MCF 10A (cell line): Measurements from ENCODE around the gene PDHB. TPM values are rescaled to one million over a fixed set of nuclear protein-coding genes. Genes with fewer than 3 reads are reported as not detected.
A peak's percentile ranks its signal among the peaks of the same experiment; 100 is the strongest.

Source experiments
- BruUV-seq: library from RNA; stranded (reverse); fragments of 400-500 nt; replicated peaks from 2 replicates; lab custom pipeline; 2021; lab: Mats Ljungman, UMichigan
- CTCF ChIA-PET: fragments of 300-600 bp; sonication (Branson Sonifier 250); formaldehyde crosslinking; extraction: SDS; loops from one replicate; lab custom pipeline; 2021; ENCODE audit warnings: antibody characterized with exemption, inconsistent platforms; lab: Yijun Ruan, JAX
- POLR2A ChIA-PET: fragments of 300-600, 350-650 bp; sonication (Branson Sonifier 250); formaldehyde crosslinking; extraction: SDS; loops from one replicate; lab custom pipeline; 2020; ENCODE audit warnings: antibody characterized with exemption, inconsistent platforms; lab: Yijun Ruan, JAX
- DNase-seq: peaks from one replicate; pipeline ENCODE4 v3.0.0-alpha.2; 2018; ENCODE audit not compliant: unreplicated experiment
- H3K27ac Mint-ChIP-seq: one replicate; pipeline ENCODE4 v1.8.0; 2022; ENCODE audit warnings: mild to moderate bottlenecking, low read depth, mixed read lengths; ENCODE audit not compliant: unreplicated experiment
- H3K27me3 Mint-ChIP-seq: one replicate; pipeline ENCODE4 v1.8.0; 2022; ENCODE audit warnings: mixed read lengths; ENCODE audit not compliant: insufficient read depth, unreplicated experiment
- H3K36me3 Mint-ChIP-seq: one replicate; pipeline ENCODE4 v1.8.0; 2022; ENCODE audit warnings: mild to moderate bottlenecking, moderate library complexity, mixed read lengths; ENCODE audit not compliant: insufficient read depth, unreplicated experiment
- H3K4me1 Mint-ChIP-seq: one replicate; pipeline ENCODE4 v1.8.0; 2022; ENCODE audit warnings: mixed read lengths; ENCODE audit not compliant: insufficient read depth, unreplicated experiment
- H3K4me3 Mint-ChIP-seq: one replicate; pipeline ENCODE4 v1.8.0; 2022; ENCODE audit warnings: mild to moderate bottlenecking, moderate library complexity, mixed read lengths; ENCODE audit not compliant: unreplicated experiment
- H3K9me3 Mint-ChIP-seq: one replicate; pipeline ENCODE4 v1.8.0; 2022; ENCODE audit warnings: mixed read lengths; ENCODE audit not compliant: unreplicated experiment
- intact Hi-C: fragments of 100-400 bp; cut with micrococcal nuclease; formaldehyde crosslinking; loops from 2 replicates; pipeline ENCODE4 v1.14.1; 2022
- total RNA-seq: library from RNA; stranded (reverse); gene quantifications from 2 replicates; pipeline ENCODE4 v1.2.3, GENCODE V29; 2022
- TF ChIP-seq, protein P1 (sequence below): fragments of 200-600 bp; IDR thresholded peaks from one replicate; pipeline ENCODE4 v1.8.0; 2022; ENCODE audit warnings: antibody characterized with exemption, mild to moderate bottlenecking; ENCODE audit not compliant: unreplicated experiment

Gene PDHB
- total RNA-seq, 1 experiment from 2014 or later = 62.2 TPM

DNA sequence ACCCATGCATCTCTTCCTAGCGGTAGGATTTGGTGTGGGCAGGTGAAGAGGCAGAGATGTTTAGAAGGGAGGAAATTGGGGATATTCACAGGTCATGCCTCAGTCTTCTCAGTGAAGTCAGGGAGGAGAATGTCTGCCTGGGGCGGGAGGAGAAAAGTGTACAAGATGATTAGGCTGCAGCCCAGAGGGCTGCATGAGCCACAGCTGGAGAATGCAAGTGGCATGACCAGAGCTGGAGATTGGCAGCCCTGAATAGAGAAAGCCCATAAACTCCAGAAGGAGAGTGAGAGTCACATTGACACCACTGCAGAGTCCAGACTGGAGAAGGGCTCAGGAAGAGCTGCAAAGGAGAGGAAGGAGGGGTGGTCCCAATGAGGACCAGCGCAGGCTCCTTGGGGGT, 22.6 kb downstream of the PDHB start:
- TF ChIP-seq, protein P1, sequence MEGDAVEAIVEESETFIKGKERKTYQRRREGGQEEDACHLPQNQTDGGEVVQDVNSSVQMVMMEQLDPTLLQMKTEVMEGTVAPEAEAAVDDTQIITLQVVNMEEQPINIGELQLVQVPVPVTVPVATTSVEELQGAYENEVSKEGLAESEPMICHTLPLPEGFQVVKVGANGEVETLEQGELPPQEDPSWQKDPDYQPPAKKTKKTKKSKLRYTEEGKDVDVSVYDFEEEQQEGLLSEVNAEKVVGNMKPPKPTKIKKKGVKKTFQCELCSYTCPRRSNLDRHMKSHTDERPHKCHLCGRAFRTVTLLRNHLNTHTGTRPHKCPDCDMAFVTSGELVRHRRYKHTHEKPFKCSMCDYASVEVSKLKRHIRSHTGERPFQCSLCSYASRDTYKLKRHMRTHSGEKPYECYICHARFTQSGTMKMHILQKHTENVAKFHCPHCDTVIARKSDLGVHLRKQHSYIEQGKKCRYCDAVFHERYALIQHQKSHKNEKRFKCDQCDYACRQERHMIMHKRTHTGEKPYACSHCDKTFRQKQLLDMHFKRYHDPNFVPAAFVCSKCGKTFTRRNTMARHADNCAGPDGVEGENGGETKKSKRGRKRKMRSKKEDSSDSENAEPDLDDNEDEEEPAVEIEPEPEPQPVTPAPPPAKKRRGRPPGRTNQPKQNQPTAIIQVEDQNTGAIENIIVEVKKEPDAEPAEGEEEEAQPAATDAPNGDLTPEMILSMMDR = no peak
- H3K4me3 Mint-ChIP-seq = no peak overlapping the region
- H3K27ac Mint-ChIP-seq = no peak overlapping the region
- H3K27me3 Mint-ChIP-seq = no peaks in the 10 kb centered on the region
- DNase-seq = no peak
- intact Hi-C loops = loop anchor here (5.0 kb wide), 1 partner anchor 224 kb away; no protein-coding TSS in a partner anchor
- CTCF ChIA-PET = interaction anchor here (0.6 to 3.9 kb wide), 9 partner anchors 9 to 234 kb away, joined by 3 to 30 read pairs (median 3); partner anchors contain the start of gene HTD2
- H3K9me3 Mint-ChIP-seq = no peaks in the 10 kb centered on the region
- BruUV-seq = no TSS peak
- H3K36me3 Mint-ChIP-seq = peaks cover 72% of the 10 kb centered on the region
- peaks cover 5% of the 10 kb centered on the region for H3K4me1 Mint-ChIP-seq
- POLR2A ChIA-PET = interaction anchor here (1.0 to 2.7 kb wide), 2 partner anchors 79 to 104 kb away, joined by 7 to 8 read pairs; partner anchors contain the start of genes HTD2 and RPP14

DNA sequence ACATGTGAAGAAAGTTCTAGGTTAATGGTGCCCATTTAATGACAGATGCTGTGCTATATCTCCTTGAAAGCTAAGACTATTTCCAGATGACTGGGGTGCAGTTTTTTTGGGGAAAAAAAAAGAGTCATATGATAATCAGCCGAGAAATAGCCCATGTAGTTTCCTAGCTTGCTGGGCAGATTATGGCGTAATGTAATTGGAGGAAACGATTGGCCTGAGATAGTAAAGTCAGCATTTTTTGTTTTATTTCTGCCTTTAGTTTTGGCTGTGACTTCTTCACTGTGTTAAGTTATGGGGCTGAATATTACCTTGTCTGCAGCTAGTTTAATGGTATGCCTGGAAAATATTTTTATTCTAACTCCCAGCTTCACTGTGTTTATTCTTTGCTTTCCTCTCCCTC, 24.0 kb downstream of the PDHB start:
- peaks cover 69% of the 10 kb centered on the region for H3K36me3 Mint-ChIP-seq
- TF ChIP-seq, protein P1 = no peak
- no peaks in the 10 kb centered on the region for H3K27me3 Mint-ChIP-seq
- no peak for DNase-seq
- no peak overlapping the region for H3K4me3 Mint-ChIP-seq
- BruUV-seq = no TSS peak
- no peaks in the 10 kb centered on the region for H3K9me3 Mint-ChIP-seq
- intact Hi-C loops = loop anchor here (5.0 kb wide), 1 partner anchor 222 kb away; no protein-coding TSS in a partner anchor
- peaks cover 8% of the 10 kb centered on the region for H3K4me1 Mint-ChIP-seq
- ChIA-PET POLR2A (interaction anchor here (2.0 to 2.7 kb wide), 2 partner anchors 76 to 103 kb away, joined by 7 to 8 read pairs; partner anchors contain the start of genes HTD2, PXK and RPP14), CTCF (interaction anchor here (0.6 to 1.7 kb wide), 5 partner anchors 8 to 223 kb away, joined by 3 to 10 read pairs (median 3); partner anchors contain the start of gene HTD2)
- H3K27ac Mint-ChIP-seq = no peak overlapping the region

DNA sequence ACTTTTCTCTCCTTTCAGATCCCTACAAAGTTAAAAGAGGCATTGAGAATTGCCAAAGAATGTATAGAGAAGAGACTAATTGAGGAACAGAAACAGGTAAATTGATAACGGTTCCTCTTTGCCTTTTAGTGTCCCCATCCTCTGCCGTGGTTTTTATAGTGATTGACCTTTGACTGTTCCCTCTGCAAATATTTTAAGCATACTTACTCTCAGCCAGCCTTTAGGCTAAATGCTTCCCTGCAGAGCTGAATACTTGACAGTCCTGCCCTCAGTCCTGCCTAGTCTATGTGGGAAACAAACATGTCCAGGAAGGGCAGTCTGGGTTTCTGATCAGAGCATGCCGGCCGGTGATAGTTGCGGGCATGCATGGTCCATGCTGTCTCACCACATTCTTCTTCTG, 24.7 kb downstream of the PDHB start:
- no peak overlapping the region for H3K4me3 Mint-ChIP-seq
- no TSS peak for BruUV-seq
- intact Hi-C loops = no loop called here

DNA sequence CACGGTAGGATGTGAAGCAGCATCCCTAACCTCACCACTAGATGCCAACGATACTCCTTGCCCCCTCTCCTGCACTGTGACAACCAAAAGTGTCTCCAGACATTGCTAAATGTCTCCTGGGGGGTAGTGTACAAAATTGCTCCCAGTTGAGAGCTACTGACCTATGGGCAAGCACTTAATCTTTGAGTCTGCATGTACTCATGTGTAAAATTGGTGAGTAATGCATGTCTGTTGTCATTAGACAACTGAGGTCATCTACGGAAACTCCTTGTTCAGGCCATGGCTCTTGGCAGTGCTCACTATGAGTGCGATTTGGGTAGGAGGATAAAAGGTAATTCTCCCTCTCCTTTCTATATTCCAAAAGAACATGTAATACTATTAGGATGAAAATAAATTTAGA, 29.2 kb downstream of the PDHB start:
- no peaks in the 10 kb centered on the region for H3K27me3 Mint-ChIP-seq

More for the DNA sequence above, 24.7 kb downstream of the PDHB start:
- Mint-ChIP-seq H3K9me3 (no peaks in the 10 kb centered on the region), H3K36me3 (peaks cover 69% of the 10 kb centered on the region), H3K4me1 (peaks cover 10% of the 10 kb centered on the region), H3K27me3 (no peaks in the 10 kb centered on the region), H3K27ac (no peak overlapping the region)
- DNase-seq = no peak
- TF ChIP-seq, protein P1 = no peak
- CTCF ChIA-PET = interaction anchor here (0.9 to 1.7 kb wide), 4 partner anchors 8 to 102 kb away, joined by 3 to 10 read pairs (median 4); partner anchors contain the start of gene HTD2
- POLR2A ChIA-PET = interaction anchor here (2.0 kb wide), 1 partner anchor 75 kb away, joined by 7 read pairs; the partner anchor contains the start of gene PXK

More for the DNA sequence above, 29.2 kb downstream of the PDHB start:
- H3K4me3 Mint-ChIP-seq = no peak overlapping the region
- TF ChIP-seq, protein P1 = no peak
- no TSS peak for BruUV-seq
- H3K36me3 Mint-ChIP-seq = peaks cover 57% of the 10 kb centered on the region
- CTCF ChIA-PET = interaction anchor here (0.7 to 1.9 kb wide), 4 partner anchors 11 to 154 kb away, joined by 3 to 6 read pairs (median 4); no protein-coding TSS in a partner anchor
- no peaks in the 10 kb centered on the region for H3K9me3 Mint-ChIP-seq
- POLR2A ChIA-PET = interaction anchor here (0.6 to 1.5 kb wide), 4 partner anchors 9 to 69 kb away, joined by 3 to 5 read pairs (median 4); no protein-coding TSS in a partner anchor
- peak; percentile 44 for DNase-seq
- peaks cover 10% of the 10 kb centered on the region for H3K4me1 Mint-ChIP-seq
- intact Hi-C loops = no loop called here
- H3K27ac Mint-ChIP-seq = no peak overlapping the region
